ENCODE results near the gene SLC7A11. TPM values are rescaled to one million over a fixed set of nuclear protein-coding genes. Genes with fewer than 3 reads are reported as not detected.

SLC7A11 gene
- total RNA-seq, 1 donor = 55.7 TPM

GRCh38 chr4:138178566-138178965, 63.6 kb downstream of the SLC7A11 start:
- no peaks in the 10 kb centered on the region for H4K20me1 ChIP-seq (ENCODE audit: insufficient read depth, low read length)
- no peak for DNase-seq (ENCODE audit: insufficient read length, low spot score, missing footprints)

GRCh38 chr4:138177278-138177968, 64.7 kb downstream of the SLC7A11 start:
- Histone ChIP-seq H3K4me2 (ENCODE audit: insufficient read depth, low read length) (no peak overlapping the region), H3K4me1 (ENCODE audit: insufficient read depth, low read length) (peaks cover 5% of the 10 kb centered on the region), H3K4me3 (ENCODE audit: insufficient read depth, low read length) (no peak overlapping the region), H2AFZ (ENCODE audit: low read length) (no peak overlapping the region), H3K27ac (ENCODE audit: low read depth, low read length) (no peak overlapping the region), H3K27me3 (ENCODE audit: insufficient read depth, low read length) (no peaks in the 10 kb centered on the region), H3K9me3 (ENCODE audit: low read depth, low read length) (no peaks in the 10 kb centered on the region), H3K79me2 (ENCODE audit: insufficient read depth, low read length) (no peaks in the 10 kb centered on the region), H3K36me3 (ENCODE audit: insufficient read depth, low read length) (no peaks in the 10 kb centered on the region), H4K20me1 (ENCODE audit: insufficient read depth, low read length) (no peaks in the 10 kb centered on the region)
- no peak for DNase-seq (ENCODE audit: insufficient read length, low spot score, missing footprints)
- no peak for TF ChIP-seq CTCF (IDR thresholded peaks at IDR 0.05; ENCODE audit: extremely low read depth, low read depth, low read length)

More at GRCh38 chr4:138178566-138178965, 63.6 kb downstream of the SLC7A11 start:
- Histone ChIP-seq H3K4me1 (ENCODE audit: insufficient read depth, low read length) (peaks cover 5% of the 10 kb centered on the region), H3K27me3 (ENCODE audit: insufficient read depth, low read length) (no peaks in the 10 kb centered on the region), H3K9me3 (ENCODE audit: low read depth, low read length) (no peaks in the 10 kb centered on the region), H3K4me2 (ENCODE audit: insufficient read depth, low read length) (no peak overlapping the region), H2AFZ (ENCODE audit: low read length) (no peak overlapping the region), H3K27ac (ENCODE audit: low read depth, low read length) (no peak overlapping the region), H3K79me2 (ENCODE audit: insufficient read depth, low read length) (no peaks in the 10 kb centered on the region), H3K4me3 (ENCODE audit: insufficient read depth, low read length) (no peak overlapping the region), H3K36me3 (ENCODE audit: insufficient read depth, low read length) (no peaks in the 10 kb centered on the region)
- no peak for TF ChIP-seq CTCF (IDR thresholded peaks at IDR 0.05; ENCODE audit: extremely low read depth, low read depth, low read length)

GRCh38 chr4:138174981-138175794, 67.0 kb downstream of the SLC7A11 start:
- no peaks in the 10 kb centered on the region for H3K4me1 ChIP-seq (ENCODE audit: insufficient read depth, low read length)
- peak overlapping the region; percentile 15 for H3K4me2 ChIP-seq (ENCODE audit: insufficient read depth, low read length)
- H2AFZ ChIP-seq (ENCODE audit: low read length) = peak overlapping the region; percentile 40
- no peak for DNase-seq (ENCODE audit: insufficient read length, low spot score, missing footprints)
- H3K9me3 ChIP-seq (ENCODE audit: low read depth, low read length) = no peaks in the 10 kb centered on the region
- H3K27me3 ChIP-seq (ENCODE audit: insufficient read depth, low read length) = no peaks in the 10 kb centered on the region
- no peak overlapping the region for H3K27ac ChIP-seq (ENCODE audit: low read depth, low read length)
- H3K4me3 ChIP-seq (ENCODE audit: insufficient read depth, low read length) = no peak overlapping the region
- peak; percentile 36 for TF ChIP-seq CTCF (IDR thresholded peaks at IDR 0.05; ENCODE audit: extremely low read depth, low read depth, low read length)
- no peaks in the 10 kb centered on the region for H4K20me1 ChIP-seq (ENCODE audit: insufficient read depth, low read length)
- H3K79me2 ChIP-seq (ENCODE audit: insufficient read depth, low read length) = no peaks in the 10 kb centered on the region
- H3K36me3 ChIP-seq (ENCODE audit: insufficient read depth, low read length) = no peaks in the 10 kb centered on the region

- H3K4me2 ChIP-seq (ENCODE audit: insufficient read depth, low read length) = no peak overlapping the region
- no peaks in the 10 kb centered on the region for H3K36me3 ChIP-seq (ENCODE audit: insufficient read depth, low read length)
- H3K27me3 ChIP-seq (ENCODE audit: insufficient read depth, low read length) = no peaks in the 10 kb centered on the region
- no peaks in the 10 kb centered on the region for H4K20me1 ChIP-seq (ENCODE audit: insufficient read depth, low read length)
- no peak for DNase-seq (ENCODE audit: insufficient read length, low spot score, missing footprints)
- H3K79me2 ChIP-seq (ENCODE audit: insufficient read depth, low read length) = no peaks in the 10 kb centered on the region
- no peak overlapping the region for H3K4me3 ChIP-seq (ENCODE audit: insufficient read depth, low read length)
- TF ChIP-seq CTCF (IDR thresholded peaks at IDR 0.05; ENCODE audit: extremely low read depth, low read depth, low read length) = no peak
- no peak overlapping the region for H3K27ac ChIP-seq (ENCODE audit: low read depth, low read length)
- no peak overlapping the region for H2AFZ ChIP-seq (ENCODE audit: low read length)
- H3K4me1 ChIP-seq (ENCODE audit: insufficient read depth, low read length) = peaks cover under 1% of the 10 kb centered on the region
- no peaks in the 10 kb centered on the region for H3K9me3 ChIP-seq (ENCODE audit: low read depth, low read length)
Measured at GRCh38 chr4:138164208-138164607, 77.9 kb downstream of the SLC7A11 start.
